GM12878 (cell line): ENCODE results near the gene LPAR3. TPM values are rescaled to one million over a fixed set of nuclear protein-coding genes. Genes with fewer than 3 reads are reported as not detected.

ENCODE experiments used
- ATAC-seq: fragments of 200-7000 bp; cut with Tn5 transposase; 3 replicates; pipeline ENCODE4 v1.9.1; 2020; ENCODE audit warnings: mild to moderate bottlenecking, moderate library complexity
- BruUV-seq: library from RNA; stranded (reverse); fragments of 400-500 nt; replicated peaks from 2 replicates; lab custom pipeline; 2021; lab: Mats Ljungman, UMichigan
- CTCF ChIA-PET: fragments of 300-600 bp; sonication (Branson Sonifier 250); formaldehyde crosslinking; extraction: SDS; loops from one replicate; lab custom pipeline; 2021; ENCODE audit warnings: inconsistent platforms; lab: Yijun Ruan, JAX
- POLR2A ChIA-PET: fragments of 350-600 bp; formaldehyde crosslinking; extraction: SDS; loops from one replicate; lab custom pipeline; 2021; ENCODE audit warnings: inconsistent platforms; lab: Charles Lee
- RAD21 ChIA-PET: fragments of 300-600 bp; sonication (Branson Sonifier 250); formaldehyde crosslinking; loops from one replicate; lab custom pipeline; 2023; ENCODE audit warnings: antibody characterized with exemption; ENCODE audit not compliant: unreplicated experiment; lab: Charles Lee
- SMC1A ChIA-PET: fragments of 300-600 bp; sonication (Branson Sonifier 250); formaldehyde crosslinking; loops from one replicate; lab custom pipeline; 2023; ENCODE audit not compliant: unreplicated experiment, uncharacterized antibody; lab: Charles Lee
- DNase-seq: peaks from one replicate; pipeline ENCODE4 v3.0.0-alpha.2; 2011; ENCODE audit warnings: low read depth, low spot score
- FAIRE-seq: peaks from 3 replicates; lab custom pipeline; 2011; peaks lifted over from hg19 to GRCh38; lab: Jason Lieb, UNC
- H2AFZ ChIP-seq: 2 replicates; pipeline ENCODE4 v1.6.0; 2011; ENCODE audit warnings: low read depth, low read length, control low read depth; ENCODE audit not compliant: control insufficient read depth
- H3K27ac ChIP-seq: 2 replicates; pipeline ENCODE4 v1.5.1; 2011; ENCODE audit warnings: control low read depth; ENCODE audit not compliant: control insufficient read depth, insufficient read depth
- H3K27me3 ChIP-seq, 2 experiments: replicated peaks in 1 of 2; 2 replicates each; pipeline versions ENCODE4 v1.6.0 to v1.6.1; 2011; ENCODE audit warnings: low read length in 1 of 2; ENCODE audit not compliant: control insufficient read depth in 2 of 2, insufficient read depth in 2 of 2
- H3K36me3 ChIP-seq, 2 experiments: 2 replicates each; pipeline ENCODE4 v1.5.1; 2011; ENCODE audit warnings: low read length in 1 of 2; ENCODE audit not compliant: control insufficient read depth in 2 of 2, insufficient read depth in 2 of 2
- H3K4me1 ChIP-seq: 2 replicates; pipeline ENCODE4 v1.6.1; 2011; ENCODE audit warnings: mild to moderate bottlenecking, low read length, moderate library complexity, mixed read lengths; ENCODE audit not compliant: control insufficient read depth, insufficient read depth
- H3K4me2 ChIP-seq: 2 replicates; pipeline ENCODE4 v1.6.0; 2011; ENCODE audit warnings: control low read depth; ENCODE audit not compliant: control insufficient read depth, insufficient read depth
- H3K4me3 ChIP-seq: fragments of 200-600 bp; sonication (generic); 2 replicates; pipeline ENCODE4 v1.5.1; 2016
- H3K79me2 ChIP-seq: 2 replicates; pipeline ENCODE4 v1.6.0; 2011; ENCODE audit warnings: low read length; ENCODE audit not compliant: control insufficient read depth, insufficient read depth
- H3K9ac ChIP-seq: 2 replicates; pipeline ENCODE4 v1.8.0; 2011; ENCODE audit warnings: low read length, control low read depth, mixed read lengths; ENCODE audit not compliant: control insufficient read depth, insufficient read depth
- H3K9me3 ChIP-seq: replicated peaks from 3 replicates; pipeline ENCODE4 v1.5.1; 2011; ENCODE audit warnings: mild to moderate bottlenecking, low read length; ENCODE audit not compliant: control insufficient read depth, insufficient read depth
- H4K20me1 ChIP-seq: 2 replicates; pipeline ENCODE4 v1.6.0; 2011; ENCODE audit not compliant: control insufficient read depth, insufficient read depth
- CBX5 ChIP-seq: sonication (generic); IDR thresholded peaks from 2 replicates; pipeline ENCODE4 v1.6.1; 2016; ENCODE audit warnings: low read depth, moderate library complexity, mild to moderate bottlenecking, inconsistent platforms
- CHD1 ChIP-seq: IDR thresholded peaks from 2 replicates; pipeline ENCODE4 v1.6.1; 2012; ENCODE audit warnings: low read depth, low read length, improper control_type of control experiment
- EGR1 ChIP-seq, 2 experiments: IDR thresholded peaks; 1 replicate in 1 of 2; 2 replicates in 1 of 2; pipeline ENCODE4 v1.6.1; 2011 to 2012; ENCODE audit warnings: low read depth in 2 of 2, low read length in 2 of 2, borderline replicate concordance in 1 of 2, mild to moderate bottlenecking in 1 of 2, moderate library complexity in 1 of 2
- EZH2 ChIP-seq: IDR thresholded peaks from 2 replicates; pipeline ENCODE4 v1.6.1; 2012; ENCODE audit warnings: low read depth, mild to moderate bottlenecking, control low read depth, inconsistent platforms, low read length, borderline replicate concordance; ENCODE audit not compliant: control insufficient read depth
- MEF2A ChIP-seq: IDR thresholded peaks from 2 replicates; pipeline ENCODE4 v1.6.1; 2011; ENCODE audit warnings: low read depth, mild to moderate bottlenecking, low read length, moderate library complexity; ENCODE audit not compliant: insufficient read depth
- NR2C2 ChIP-seq: IDR thresholded peaks from 2 replicates; pipeline ENCODE4 v1.6.1; 2011; ENCODE audit warnings: borderline replicate concordance, low read depth; ENCODE audit not compliant: control insufficient read depth, insufficient read length
- SPI1 ChIP-seq: IDR thresholded peaks from 2 replicates; pipeline ENCODE4 v1.6.1; 2011; ENCODE audit warnings: low read depth, mild to moderate bottlenecking, low read length, moderate library complexity, borderline replicate concordance; ENCODE audit not compliant: insufficient read depth
- SRF ChIP-seq, 2 experiments: IDR thresholded peaks; 2 replicates each; pipeline ENCODE4 v1.6.1; 2011; ENCODE audit warnings: low read depth in 2 of 2, low read length in 2 of 2, mild to moderate bottlenecking in 1 of 2, moderate library complexity in 1 of 2
- SUZ12 ChIP-seq: fragments of 200-600 bp; sonication (generic); IDR thresholded peaks from one replicate; pipeline ENCODE4 v1.6.1; 2018; ENCODE audit warnings: antibody characterized with exemption, mild to moderate bottlenecking; ENCODE audit not compliant: unreplicated experiment
- WGBS: methylation state at CpG from one replicate; pipeline ENCODE4 v1.1.6; 2016; ENCODE audit warnings: low lambda C conversion rate; ENCODE audit not compliant: insufficient replicate concordance, insufficient coverage; ENCODE audit errors: missing lambda C conversion rate; 5-methylcytosine and 5-hydroxymethylcytosine counted together
- in situ Hi-C: fragments of 300-500 bp; cut with MboI; formaldehyde crosslinking; loops from 9 replicates; pipeline ENCODE4 v1.14.3; 2018; ENCODE audit warnings: mixed read lengths
- intact Hi-C: fragments of 100-400 bp; cut with micrococcal nuclease; formaldehyde crosslinking; loops from one replicate; pipeline ENCODE4 v1.14.2; 2022; ENCODE audit not compliant: unreplicated experiment
- polyA plus RNA-seq, 11 experiments: library from polyadenylated mRNA; depleted of rRNA in 4 of 11; unstranded in 6 of 11; stranded (reverse) in 5 of 11; fragments of >200 nt; fragmentation: Nextera tagmentation in 4 of 11; fragmentation: Illumina TruSeq in 1 of 11; extraction: Ambion mirVana in 4 of 11; extraction: Trizol in 1 of 11; gene quantifications; 1 replicate in 1 of 11; 2 replicates in 10 of 11; pipeline versions ENCODE4 v1.2.1 to v1.2.3, GENCODE V29; 2011 to 2016; ENCODE audit warnings: inconsistent platforms in 2 of 11, missing spikeins in 2 of 11, low read depth in 1 of 11
- total RNA-seq, 4 experiments: library from RNA; depleted of rRNA in 3 of 4; stranded (reverse); fragments of >200 nt in 3 of 4; fragmentation: Illumina TruSeq in 1 of 4; extraction: Trizol in 1 of 4; gene quantifications; 2 replicates each; pipeline versions ENCODE4 v1.2.1 to v1.2.3, GENCODE V29; 2013 to 2021
- TF ChIP-seq, protein P1 (sequence below), 3 experiments: IDR thresholded peaks in 2 of 3; conservative IDR thresholded peaks in 1 of 3; 2 replicates each; pipeline ENCODE4 v1.5.1; 2011; ENCODE audit warnings: low read depth in 3 of 3, low read length in 3 of 3, mild to moderate bottlenecking in 3 of 3, control low read depth in 2 of 3, moderate library complexity in 2 of 3, inconsistent platforms in 1 of 3, mixed read lengths in 1 of 3; ENCODE audit not compliant: control insufficient read depth in 2 of 3, insufficient read depth in 1 of 3; ENCODE audit errors: extremely low read depth in 1 of 3
- TF ChIP-seq, protein P2 (sequence below): IDR thresholded peaks from 2 replicates; pipeline ENCODE4 v1.6.1; 2011; ENCODE audit warnings: low read depth, low read length, improper control_type of control experiment, borderline replicate concordance
- TF ChIP-seq, protein P3 (sequence below): fragments of 450-650 bp; formaldehyde crosslinking; IDR thresholded peaks from 2 replicates; pipeline ENCODE4 v1.5.0; 2022; ENCODE audit warnings: mild to moderate bottlenecking, missing genetic modification characterization
- TF ChIP-seq, protein P4 (sequence below): fragments of 450-650 bp; conservative IDR thresholded peaks from 2 replicates; pipeline ENCODE4 v1.6.1; 2017; ENCODE audit warnings: mild to moderate bottlenecking, moderate library complexity

The LPAR3 gene
- total and polyA plus RNA-seq, 10 of the 15 experiments (the other 5 are each of a cell fraction or from before 2014, with no cell fraction given), result 0.03 to 0.31 (median 0.09) TPM; not detected in 3

DNA sequence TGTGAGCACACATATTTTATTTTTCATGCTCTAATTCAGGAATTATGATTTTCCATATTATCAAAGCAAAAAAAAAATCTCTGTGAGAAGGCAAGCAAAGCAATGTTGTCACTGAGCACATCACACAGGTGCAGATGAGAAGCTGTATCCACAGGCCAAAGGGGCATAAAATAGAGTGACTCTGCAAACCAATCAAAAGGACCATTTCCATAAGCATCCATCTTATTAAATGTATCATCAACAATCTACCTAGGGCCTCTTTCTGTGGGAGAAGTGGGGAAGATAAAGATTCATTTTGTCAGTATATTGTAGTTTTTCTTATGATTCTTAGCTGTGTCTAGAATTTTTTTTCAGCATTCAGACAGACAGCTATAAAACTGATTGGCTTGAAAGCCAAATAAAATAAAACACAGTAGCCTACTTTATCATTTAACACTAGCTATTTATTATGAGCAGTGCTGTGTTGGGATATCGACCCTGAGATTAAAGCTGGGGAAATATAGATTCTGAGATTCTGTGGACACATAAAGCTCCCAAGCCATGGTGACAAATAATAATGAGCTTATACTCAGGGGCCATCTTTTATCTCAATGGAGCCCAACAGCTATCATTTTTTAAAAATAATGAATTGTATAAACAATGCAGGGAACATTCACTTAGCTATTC is 90.3 kb downstream of the LPAR3 start:
- Histone ChIP-seq H3K4me1 (peaks cover 7% of the 10 kb centered on the region; the same call in 1 of the 2 replicates), H3K9me3 (no peaks in the 10 kb centered on the region; the same call in 2 of the 3 replicates), H4K20me1 (no peaks in the 10 kb centered on the region), H3K4me2 (no peak overlapping the region), H3K27ac (no peak overlapping the region), H3K27me3 (no peaks in the 10 kb centered on the region), H3K9ac (no peak overlapping the region), H3K36me3 (no peaks in the 10 kb centered on the region), H3K4me3 (no peak overlapping the region), H2AFZ (no peak overlapping the region), H3K79me2 (no peaks in the 10 kb centered on the region)
- ATAC-seq (no peak), DNase-seq (no peak), FAIRE-seq (no peak)
- WGBS, result 36% methylated on average over 1 of the region's 1 CpG
- in situ Hi-C loops, result no loop called here
- ChIA-PET RAD21 (interaction anchor here (1.0 to 1.1 kb wide), 2 partner anchors 8 to 16 kb away, joined by 3 to 4 read pairs; no protein-coding TSS in a partner anchor), CTCF (interaction anchor here (0.9 to 2.4 kb wide), 3 partner anchors 10 to 20 kb away, joined by 3 to 11 read pairs (median 7); no protein-coding TSS in a partner anchor), POLR2A (interaction anchor here (1.2 kb wide), 1 partner anchor 10 kb away, joined by 5 read pairs; no protein-coding TSS in a partner anchor), SMC1A (interaction anchor here (1.0 to 1.1 kb wide), 3 partner anchors 11 to 121 kb away, joined by 3 to 4 read pairs (median 3); no protein-coding TSS in a partner anchor)
- intact Hi-C loops, result no loop called here
- no TSS peak for BruUV-seq
- TF ChIP-seq MEF2A (no peak), EGR1 (IDR thresholded peaks at IDR 0.05; ENCODE audit: borderline replicate concordance in 1 of 2, low read depth in 2 of 2, low read length in 2 of 2) (no peak), EZH2 (no peak), SUZ12 (no peak), CHD1 (no peak), CBX5 (no peak), SPI1 (no peak), SRF (IDR thresholded peaks at IDR 0.05; ENCODE audit: low read depth in 2 of 2, low read length in 2 of 2) (no peak), NR2C2 (no peak)
- TF ChIP-seq, protein P1, sequence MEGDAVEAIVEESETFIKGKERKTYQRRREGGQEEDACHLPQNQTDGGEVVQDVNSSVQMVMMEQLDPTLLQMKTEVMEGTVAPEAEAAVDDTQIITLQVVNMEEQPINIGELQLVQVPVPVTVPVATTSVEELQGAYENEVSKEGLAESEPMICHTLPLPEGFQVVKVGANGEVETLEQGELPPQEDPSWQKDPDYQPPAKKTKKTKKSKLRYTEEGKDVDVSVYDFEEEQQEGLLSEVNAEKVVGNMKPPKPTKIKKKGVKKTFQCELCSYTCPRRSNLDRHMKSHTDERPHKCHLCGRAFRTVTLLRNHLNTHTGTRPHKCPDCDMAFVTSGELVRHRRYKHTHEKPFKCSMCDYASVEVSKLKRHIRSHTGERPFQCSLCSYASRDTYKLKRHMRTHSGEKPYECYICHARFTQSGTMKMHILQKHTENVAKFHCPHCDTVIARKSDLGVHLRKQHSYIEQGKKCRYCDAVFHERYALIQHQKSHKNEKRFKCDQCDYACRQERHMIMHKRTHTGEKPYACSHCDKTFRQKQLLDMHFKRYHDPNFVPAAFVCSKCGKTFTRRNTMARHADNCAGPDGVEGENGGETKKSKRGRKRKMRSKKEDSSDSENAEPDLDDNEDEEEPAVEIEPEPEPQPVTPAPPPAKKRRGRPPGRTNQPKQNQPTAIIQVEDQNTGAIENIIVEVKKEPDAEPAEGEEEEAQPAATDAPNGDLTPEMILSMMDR (IDR thresholded peaks at IDR 0.05 in 2 of 3, conservative IDR thresholded peaks at IDR 0.05 in 1 of 3; ENCODE audit: control insufficient read depth in 2 of 3, extremely low read depth in 1 of 3, insufficient read depth in 1 of 3, low read depth in 3 of 3, low read length in 3 of 3), result no peak
- TF ChIP-seq, protein P2, sequence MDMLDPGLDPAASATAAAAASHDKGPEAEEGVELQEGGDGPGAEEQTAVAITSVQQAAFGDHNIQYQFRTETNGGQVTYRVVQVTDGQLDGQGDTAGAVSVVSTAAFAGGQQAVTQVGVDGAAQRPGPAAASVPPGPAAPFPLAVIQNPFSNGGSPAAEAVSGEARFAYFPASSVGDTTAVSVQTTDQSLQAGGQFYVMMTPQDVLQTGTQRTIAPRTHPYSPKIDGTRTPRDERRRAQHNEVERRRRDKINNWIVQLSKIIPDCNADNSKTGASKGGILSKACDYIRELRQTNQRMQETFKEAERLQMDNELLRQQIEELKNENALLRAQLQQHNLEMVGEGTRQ, result no peak
- TF ChIP-seq, protein P3, sequence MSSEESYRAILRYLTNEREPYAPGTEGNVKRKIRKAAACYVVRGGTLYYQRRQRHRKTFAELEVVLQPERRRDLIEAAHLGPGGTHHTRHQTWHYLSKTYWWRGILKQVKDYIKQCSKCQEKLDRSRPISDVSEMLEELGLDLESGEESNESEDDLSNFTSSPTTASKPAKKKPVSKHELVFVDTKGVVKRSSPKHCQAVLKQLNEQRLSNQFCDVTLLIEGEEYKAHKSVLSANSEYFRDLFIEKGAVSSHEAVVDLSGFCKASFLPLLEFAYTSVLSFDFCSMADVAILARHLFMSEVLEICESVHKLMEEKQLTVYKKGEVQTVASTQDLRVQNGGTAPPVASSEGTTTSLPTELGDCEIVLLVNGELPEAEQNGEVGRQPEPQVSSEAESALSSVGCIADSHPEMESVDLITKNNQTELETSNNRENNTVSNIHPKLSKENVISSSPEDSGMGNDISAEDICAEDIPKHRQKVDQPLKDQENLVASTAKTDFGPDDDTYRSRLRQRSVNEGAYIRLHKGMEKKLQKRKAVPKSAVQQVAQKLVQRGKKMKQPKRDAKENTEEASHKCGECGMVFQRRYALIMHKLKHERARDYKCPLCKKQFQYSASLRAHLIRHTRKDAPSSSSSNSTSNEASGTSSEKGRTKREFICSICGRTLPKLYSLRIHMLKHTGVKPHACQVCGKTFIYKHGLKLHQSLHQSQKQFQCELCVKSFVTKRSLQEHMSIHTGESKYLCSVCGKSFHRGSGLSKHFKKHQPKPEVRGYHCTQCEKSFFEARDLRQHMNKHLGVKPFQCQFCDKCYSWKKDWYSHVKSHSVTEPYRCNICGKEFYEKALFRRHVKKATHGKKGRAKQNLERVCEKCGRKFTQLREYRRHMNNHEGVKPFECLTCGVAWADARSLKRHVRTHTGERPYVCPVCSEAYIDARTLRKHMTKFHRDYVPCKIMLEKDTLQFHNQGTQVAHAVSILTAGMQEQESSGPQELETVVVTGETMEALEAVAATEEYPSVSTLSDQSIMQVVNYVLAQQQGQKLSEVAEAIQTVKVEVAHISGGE (CRISPR knock-in tag), result no peak
- TF ChIP-seq, protein P4, sequence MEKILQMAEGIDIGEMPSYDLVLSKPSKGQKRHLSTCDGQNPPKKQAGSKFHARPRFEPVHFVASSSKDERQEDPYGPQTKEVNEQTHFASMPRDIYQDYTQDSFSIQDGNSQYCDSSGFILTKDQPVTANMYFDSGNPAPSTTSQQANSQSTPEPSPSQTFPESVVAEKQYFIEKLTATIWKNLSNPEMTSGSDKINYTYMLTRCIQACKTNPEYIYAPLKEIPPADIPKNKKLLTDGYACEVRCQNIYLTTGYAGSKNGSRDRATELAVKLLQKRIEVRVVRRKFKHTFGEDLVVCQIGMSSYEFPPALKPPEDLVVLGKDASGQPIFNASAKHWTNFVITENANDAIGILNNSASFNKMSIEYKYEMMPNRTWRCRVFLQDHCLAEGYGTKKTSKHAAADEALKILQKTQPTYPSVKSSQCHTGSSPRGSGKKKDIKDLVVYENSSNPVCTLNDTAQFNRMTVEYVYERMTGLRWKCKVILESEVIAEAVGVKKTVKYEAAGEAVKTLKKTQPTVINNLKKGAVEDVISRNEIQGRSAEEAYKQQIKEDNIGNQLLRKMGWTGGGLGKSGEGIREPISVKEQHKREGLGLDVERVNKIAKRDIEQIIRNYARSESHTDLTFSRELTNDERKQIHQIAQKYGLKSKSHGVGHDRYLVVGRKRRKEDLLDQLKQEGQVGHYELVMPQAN, result no peak
